Inflammatory macrophage (primary cell): Measurements from ENCODE around the gene SORCS1.

Experiments used
- DNase-seq, 2 donors: peaks; one replicate each; pipeline ENCODE4 v3.0.0-alpha.2; 2020 to 2022
- total RNA-seq, 18 experiments: gene quantifications; one replicate each; lab custom pipeline; 2026; ENCODE audit warnings: mixed read lengths in 6 of 18, inconsistent platforms in 2 of 18; lab: John Stamatoyannopoulos, UW

SORCS1 gene
- 0 to 2.0 (median 0.22) reads per million in 18 experiments for total RNA-seq

DNA sequence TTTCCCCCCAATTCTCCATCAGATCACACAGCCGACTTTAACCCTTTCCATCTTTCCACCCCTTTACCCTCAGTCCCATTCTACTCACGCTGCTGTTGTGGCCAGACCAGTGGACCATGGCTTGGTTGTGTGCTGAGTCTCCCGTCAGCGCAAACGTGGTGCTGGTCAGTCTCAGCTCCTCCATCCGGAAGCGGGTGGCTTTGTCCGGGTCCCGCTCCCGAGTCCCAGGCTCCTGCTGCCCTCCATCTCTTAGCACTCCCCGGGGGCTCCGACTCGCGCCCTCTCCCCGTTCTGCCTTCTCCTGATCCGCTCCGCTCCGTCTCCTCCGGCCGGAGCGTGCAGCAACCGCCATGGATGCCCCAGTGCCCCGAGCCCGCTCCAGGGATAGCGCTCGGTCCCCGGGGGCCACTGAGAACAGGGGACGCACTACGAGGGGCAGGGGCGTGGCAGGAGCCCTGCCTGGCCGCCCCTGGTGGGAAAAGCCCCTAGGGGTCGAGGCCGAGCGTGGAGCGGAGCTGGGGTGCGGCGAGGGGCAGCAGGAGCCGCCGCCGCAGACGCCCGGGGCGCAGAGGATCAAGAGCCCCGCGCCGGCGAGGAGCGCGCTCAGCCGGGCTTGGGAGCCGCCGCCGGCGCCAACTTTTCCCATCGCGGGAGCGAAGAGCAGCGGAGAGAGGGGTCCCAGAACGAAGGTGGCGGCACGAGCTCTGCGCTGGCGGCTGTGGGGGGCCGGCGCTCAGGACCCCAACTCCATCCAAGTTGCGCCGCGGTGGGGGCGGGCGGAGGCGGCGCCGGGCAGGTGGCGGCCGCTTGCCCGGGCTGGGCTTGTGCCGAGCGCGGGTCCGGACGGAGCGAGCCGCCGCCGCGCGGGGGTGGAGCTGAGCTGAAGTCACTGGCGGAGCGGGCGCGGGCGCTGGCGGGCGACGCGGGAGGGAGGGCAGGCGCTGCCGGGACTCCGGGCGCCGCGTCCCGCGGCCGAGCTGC lies at the start of gene SORCS1:
SORCS1 (minus strand) TSS at position 826 of the 981 bp plus-strand sequence.
- no peak for DNase-seq

DNA sequence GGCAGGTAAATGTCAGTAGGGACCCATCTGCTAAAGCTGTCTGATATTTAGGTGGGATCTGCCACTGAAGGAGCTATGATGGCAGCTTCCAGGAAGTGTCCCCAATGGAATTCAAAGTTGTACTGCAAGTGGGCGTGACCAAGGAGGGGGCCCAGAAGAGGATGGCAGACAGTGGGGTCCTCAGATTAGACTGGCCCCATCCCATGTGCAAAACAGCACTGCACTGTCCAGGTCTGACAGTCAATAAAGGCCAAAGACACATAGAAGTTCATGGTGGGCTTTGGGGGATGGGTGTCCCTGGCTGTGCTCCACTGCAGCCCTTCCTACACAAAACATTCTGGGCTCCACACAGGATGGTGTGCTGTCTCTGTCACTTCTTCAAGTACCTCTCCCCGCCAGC lies 49.8 kb upstream of the SORCS1 start:
- no peak for DNase-seq

DNA sequence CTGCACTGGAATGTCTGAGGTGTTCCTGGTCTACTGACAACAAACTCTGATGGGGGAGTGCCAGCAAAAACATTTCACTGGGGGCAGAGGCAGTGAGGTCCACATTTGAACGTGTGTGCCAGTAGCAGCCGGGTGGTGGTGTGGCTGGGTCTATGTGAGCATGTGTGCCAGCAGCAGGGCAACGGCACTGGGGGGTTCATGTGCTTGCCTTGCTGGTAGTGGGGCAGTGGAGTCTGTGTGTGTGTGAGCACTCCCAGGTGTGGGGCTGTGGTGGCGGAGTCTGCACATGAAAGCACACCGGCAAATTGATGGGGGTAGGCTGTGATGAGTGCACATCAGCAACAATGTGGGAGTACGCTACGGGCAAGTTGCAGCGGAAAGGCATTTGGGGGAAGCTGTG lies 49.4 kb upstream of the SORCS1 start:
- DNase-seq, result no peak

DNA sequence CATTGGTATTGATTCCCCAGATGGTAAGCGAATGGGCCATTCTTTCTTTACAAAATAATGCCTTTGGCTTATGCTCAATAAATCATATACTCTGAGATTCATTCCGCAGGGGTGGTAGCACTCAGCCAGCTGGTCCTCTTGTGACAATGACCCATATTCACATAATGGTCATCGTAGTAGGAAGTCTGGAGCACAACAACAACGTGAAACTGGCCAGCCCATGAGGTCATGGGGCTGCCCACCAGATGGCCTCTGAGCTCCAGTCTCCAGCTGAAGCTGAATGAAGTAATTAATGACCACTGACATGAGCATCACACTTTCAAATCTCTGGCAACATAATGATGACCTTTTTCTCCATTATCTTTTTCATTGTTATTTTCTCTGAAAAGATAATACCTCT lies 42.3 kb upstream of the SORCS1 start:
- no peak for DNase-seq

GRCh38 chr10:107169516-107169915 lies 5.0 kb upstream of the SORCS1 start:
- DNase-seq, result no peak

- no peak for DNase-seq
Measured at GRCh38 chr10:107168738-107169137, 4.2 kb upstream of the SORCS1 start.

DNA sequence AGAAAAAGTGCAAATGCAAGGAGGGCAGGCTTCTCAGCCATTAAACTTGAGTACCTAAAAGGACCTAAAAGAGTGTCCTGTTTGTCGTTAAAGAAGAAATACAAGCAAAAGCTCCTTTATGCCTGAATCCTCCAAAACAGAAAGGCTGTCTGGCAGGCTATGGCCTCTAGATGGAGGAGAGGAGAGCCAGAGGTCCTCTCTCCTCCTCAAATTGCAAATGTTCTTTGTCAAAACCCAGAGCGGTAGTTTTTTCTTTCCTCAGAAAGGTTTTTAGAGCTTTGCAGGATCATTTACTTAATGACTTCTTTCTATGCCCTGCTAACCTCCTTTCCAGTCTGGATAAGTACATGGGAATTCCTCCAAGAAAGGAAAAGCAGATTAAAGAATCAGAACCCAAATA lies 1.9 kb upstream of the SORCS1 start:
- DNase-seq, result no peak

DNA sequence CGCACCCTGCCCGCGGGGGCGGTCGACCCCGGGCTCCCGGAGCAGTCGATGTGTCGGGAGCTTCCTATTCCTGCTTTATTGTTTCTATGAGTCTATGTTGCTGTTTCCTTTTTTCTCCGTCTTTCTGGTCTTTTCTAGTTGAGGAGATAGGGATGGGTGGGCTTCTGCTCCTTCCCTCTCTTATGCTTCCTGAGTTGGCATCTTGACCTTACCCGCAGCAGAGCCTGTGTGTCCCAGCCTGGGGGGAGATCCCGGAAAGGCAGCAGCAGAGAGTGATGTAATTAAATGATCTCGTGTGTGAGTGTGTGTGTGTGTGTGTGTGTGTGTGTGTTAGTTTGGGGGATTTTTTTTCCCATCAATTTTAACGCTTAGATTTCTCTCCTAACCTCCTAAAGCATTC lies 486 bp upstream of the SORCS1 start:
- DNase-seq, result no peak

DNA sequence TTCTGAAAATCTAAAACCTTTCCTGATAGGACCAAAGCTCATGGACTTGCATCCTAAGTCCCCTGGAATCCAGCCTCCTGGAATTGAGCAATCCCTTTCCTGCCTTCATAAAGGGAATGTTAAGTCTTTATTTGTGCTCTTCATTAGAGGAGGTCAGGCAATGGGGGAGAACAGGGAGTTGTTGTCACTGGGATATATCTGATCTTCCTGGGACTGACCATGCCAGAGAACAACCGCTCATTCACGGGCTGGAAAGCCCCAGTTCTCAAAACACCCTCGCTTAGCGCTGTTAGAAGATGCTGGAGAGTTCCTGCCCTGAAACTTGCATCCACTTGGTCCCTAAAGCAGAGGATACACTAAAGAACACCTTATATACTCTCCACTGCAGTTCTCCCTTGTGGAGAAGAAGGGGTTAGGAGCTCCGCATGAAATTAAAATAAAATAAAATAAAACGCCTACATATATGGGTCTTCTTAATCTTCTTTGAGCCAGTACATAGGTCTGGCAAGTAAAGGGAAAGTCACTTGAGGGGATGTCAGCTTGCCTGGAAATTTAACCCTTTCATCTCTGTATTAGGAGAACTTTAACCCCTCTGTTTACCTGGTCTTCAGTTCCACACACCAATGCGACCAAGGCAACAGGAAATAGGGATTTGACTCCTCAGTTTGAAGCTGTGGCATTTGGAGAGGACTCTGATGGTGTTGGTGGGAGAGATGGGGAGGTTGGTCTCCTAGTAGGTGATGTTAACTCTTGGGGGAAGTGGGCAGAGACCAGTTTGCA lies 1.2 kb downstream of the SORCS1 start:
- no peak for DNase-seq

DNA sequence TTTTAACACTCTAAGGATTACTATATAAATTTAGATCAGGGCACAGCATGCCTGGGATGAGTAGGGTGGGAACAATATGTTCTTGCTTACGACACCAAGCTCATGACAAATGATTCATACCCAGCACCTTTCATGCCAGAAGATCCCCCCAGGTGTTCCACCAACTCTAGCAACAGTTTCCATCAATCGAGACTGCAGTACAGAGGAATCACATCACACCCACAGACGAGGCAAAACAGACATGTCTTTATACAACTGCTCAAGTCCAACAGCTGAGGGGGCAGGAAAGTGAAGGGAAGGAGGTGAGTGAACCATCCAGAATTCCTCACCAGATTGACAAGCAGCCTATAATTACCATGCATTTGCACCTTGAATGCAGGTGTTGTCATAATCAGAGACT lies 3.6 kb downstream of the SORCS1 start:
- no peak for DNase-seq

GRCh38 chr10:107159871-107160270 lies 4.6 kb downstream of the SORCS1 start:
- no peak for DNase-seq

DNA sequence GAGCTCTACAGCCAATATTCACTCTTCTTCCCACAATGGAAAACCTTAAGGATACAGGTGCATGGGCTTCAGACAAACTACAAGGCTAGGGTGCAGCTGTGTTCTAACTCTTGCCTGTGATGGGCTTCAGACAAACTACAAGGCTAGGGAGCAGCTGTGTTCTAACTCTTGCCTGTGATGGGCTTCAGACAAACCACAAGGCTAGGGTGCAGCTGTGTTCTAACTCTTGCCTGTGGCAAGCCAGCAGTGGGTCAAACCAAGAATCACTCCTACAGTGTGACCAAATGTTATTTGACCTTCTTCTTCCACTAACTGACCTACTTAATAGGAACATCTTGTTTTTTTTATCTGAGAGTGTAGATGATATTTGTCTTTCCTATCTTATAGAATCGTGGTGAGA lies 7.4 kb downstream of the SORCS1 start:
- DNase-seq, result no peak

- no peak for DNase-seq
Measured at GRCh38 chr10:107152087-107152486, 12.4 kb downstream of the SORCS1 start.

DNA sequence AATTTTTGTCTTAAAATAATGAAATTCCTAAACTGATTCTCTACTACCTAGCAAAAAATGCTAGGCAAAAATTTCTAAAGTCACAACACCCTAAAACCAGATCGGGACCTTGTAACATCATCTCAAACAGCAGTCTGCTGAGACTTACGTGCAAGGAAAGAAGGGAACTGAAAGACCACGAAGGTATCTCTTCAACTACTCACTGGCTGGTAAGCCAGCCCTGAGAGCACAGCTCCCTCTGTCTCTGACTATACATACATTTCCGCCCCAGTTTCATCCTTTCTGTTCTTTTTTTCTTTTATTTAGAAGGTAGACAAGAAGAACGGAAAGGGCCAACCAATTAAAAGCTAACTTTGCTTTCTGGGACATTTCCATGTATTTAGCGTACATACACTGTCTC lies 15.6 kb downstream of the SORCS1 start:
- no peak for DNase-seq

DNA sequence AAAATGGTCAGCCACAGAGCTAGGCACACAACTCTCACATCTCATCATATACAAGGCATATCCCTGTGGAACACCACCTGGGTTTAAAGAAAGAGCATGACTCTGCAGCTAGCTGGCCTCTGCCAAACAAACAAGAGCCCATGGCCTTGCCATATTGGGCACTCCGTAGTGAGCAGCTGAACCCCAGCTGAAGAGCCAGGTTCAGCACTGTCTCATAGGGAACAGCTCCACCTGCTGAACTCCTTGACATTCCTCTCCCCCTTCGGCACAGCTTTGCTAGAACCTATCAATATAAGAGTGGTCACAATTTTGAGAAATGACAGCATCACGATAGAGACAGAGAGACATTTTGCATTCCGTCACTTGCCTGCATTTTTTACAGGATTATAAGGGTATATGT lies 20.0 kb downstream of the SORCS1 start:
- DNase-seq, result no peak

DNA sequence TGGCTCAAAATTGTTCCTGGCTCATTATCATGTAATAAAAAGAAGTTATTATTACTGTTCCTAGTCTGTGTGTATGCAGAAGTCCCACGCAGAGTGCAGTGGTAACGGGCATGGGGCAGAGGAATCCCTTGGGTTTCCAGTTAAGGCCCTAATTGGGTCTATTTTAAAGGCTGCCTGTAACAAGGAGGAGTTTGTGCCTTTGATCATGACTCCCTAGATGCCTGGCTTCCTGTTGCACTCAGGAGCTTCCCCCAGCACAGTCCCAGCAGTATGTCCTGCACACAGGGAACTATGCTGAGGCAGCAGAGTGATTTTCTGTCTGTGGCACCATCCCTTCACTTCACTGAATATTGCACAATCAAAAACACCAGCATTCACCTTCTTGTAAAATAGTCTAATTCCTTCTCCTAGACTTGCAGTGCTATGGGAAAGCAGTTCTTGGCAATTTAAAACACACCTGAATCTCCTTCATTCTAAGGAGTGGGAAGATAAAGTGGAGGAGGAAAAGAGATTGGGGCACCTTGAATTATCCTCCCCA lies 22.9 kb downstream of the SORCS1 start:
- no peak for DNase-seq

DNA sequence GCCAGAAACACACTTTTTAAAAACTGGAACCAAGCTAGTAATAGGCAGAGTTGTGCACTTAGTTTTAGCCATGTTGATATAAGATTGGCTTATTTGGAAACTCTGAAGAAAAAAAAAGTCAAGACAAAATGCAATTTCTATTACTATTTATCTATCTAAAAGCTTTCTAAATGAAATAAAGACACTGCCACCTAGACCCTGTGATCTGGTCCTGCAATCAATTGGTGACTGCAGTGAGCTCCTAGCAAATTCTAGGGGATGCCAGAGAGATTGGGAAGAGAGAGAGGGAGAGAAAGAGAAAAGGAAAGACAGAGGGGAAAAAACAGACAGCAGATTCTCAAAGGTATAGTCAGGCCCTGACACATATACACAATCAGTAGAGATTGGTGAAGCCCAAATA lies 25.3 kb downstream of the SORCS1 start:
- DNase-seq, result no peak

DNA sequence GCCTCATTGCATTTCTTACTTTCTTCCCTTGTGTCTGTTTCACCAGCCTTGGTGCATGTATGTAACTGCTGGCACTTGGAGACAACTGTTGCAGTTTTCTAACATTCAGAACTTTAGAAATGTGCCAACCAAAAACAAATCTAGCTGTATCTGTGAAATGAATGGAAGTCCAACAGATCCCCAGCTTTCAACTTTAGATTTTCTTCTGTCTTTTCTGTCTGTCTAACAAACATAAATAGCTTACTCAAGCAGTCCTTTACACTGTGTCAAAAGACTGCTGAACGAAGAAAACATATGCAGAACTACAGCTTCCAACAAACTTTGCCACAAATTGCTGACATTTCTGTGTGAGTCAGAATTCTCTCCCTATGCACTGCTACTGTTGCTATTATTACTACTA lies 30.9 kb downstream of the SORCS1 start:
- no peak for DNase-seq

- DNase-seq, result no peak
Measured at GRCh38 chr10:107129000-107129399, 35.5 kb downstream of the SORCS1 start.

- DNase-seq, result no peak
Measured at GRCh38 chr10:107126512-107127065, 37.9 kb downstream of the SORCS1 start.

GRCh38 chr10:107122703-107123102 lies 41.8 kb downstream of the SORCS1 start:
- DNase-seq, result no peak

GRCh38 chr10:107118866-107119265 lies 45.6 kb downstream of the SORCS1 start:
- no peak for DNase-seq

- no peak for DNase-seq
Measured at GRCh38 chr10:107104026-107104652, 60.4 kb downstream of the SORCS1 start.
